A549 (cell line): ENCODE data around the gene FHIT. TPM values are rescaled to one million over a fixed set of nuclear protein-coding genes. Genes with fewer than 3 reads are reported as not detected.

Source experiments
- ATAC-seq, 2 experiments: fragments of 200-7000 bp in 1 of 2; fragments of >200 bp in 1 of 2; cut with Nextera tagmentation in 1 of 2; cut with Tn5 transposase in 1 of 2; 3 replicates each; pipeline versions ENCODE4 v1.8.0 to v1.9.1; 2018 to 2020; ENCODE audit warnings: mild to moderate bottlenecking in 1 of 2, moderate library complexity in 1 of 2
- CTCF ChIA-PET: fragments of 300-600 bp; sonication (Branson Sonifier 250); formaldehyde crosslinking; extraction: SDS; loops from one replicate; lab custom pipeline; 2021; ENCODE audit warnings: antibody characterized with exemption, inconsistent platforms; lab: Yijun Ruan, JAX
- POLR2A ChIA-PET: fragments of 350-600 bp; formaldehyde crosslinking; extraction: SDS; loops from one replicate; lab custom pipeline; 2021; ENCODE audit warnings: antibody characterized with exemption, inconsistent platforms; lab: Yijun Ruan, JAX
- DNase-seq, 2 experiments: peaks; one replicate each; pipeline versions ENCODE4 v3.0.0 to v3.0.0-alpha.2; 2011 to 2016; ENCODE audit warnings: low read depth in 1 of 2, low spot score in 1 of 2
- FAIRE-seq: peaks from 2 replicates; lab custom pipeline; 2011; peaks lifted over from hg19 to GRCh38; lab: Jason Lieb, UNC
- H3K27ac ChIP-seq, 2 experiments: fragments of >200 bp; sonication (Bioruptor Twin); formaldehyde crosslinking; 3 replicates each; pipeline ENCODE4 v1.5.1; 2016 to 2017
- H3K4me1 ChIP-seq: fragments of >200 bp; sonication (Bioruptor Twin); formaldehyde crosslinking; 3 replicates; pipeline ENCODE4 v1.6.1; 2016
- H3K4me2 ChIP-seq: fragments of >200 bp; sonication (Bioruptor Twin); formaldehyde crosslinking; 3 replicates; pipeline ENCODE4 v1.6.1; 2016
- H3K4me3 ChIP-seq: fragments of >200 bp; sonication (Bioruptor Twin); formaldehyde crosslinking; 3 replicates; pipeline ENCODE4 v1.5.1; 2016
- H3K9me3 ChIP-seq: fragments of >200 bp; sonication (Bioruptor Twin); formaldehyde crosslinking; 3 replicates; pipeline ENCODE4 v1.6.1; 2016
- EHF ChIP-seq: fragments of 250-450 bp; sonication (Bioruptor Pico); IDR thresholded peaks from 2 replicates; pipeline ENCODE4 v1.5.0; 2020; ENCODE audit warnings: mild to moderate bottlenecking
- EHMT2 ChIP-seq: fragments of 200-600 bp; sonication (generic); IDR thresholded peaks from 2 replicates; pipeline ENCODE4 v1.6.1; 2016; ENCODE audit warnings: antibody characterized with exemption, low read depth, mild to moderate bottlenecking, moderate library complexity
- FOSB ChIP-seq: fragments of 250-450 bp; sonication (Bioruptor Pico); IDR thresholded peaks from 2 replicates; pipeline ENCODE4 v1.5.0; 2020; ENCODE audit warnings: mild to moderate bottlenecking, moderate library complexity
- HDAC2 ChIP-seq: fragments of 200-600 bp; sonication (generic); IDR thresholded peaks from 2 replicates; pipeline ENCODE4 v1.6.1; 2016
- HOXA7 ChIP-seq: fragments of 250-450 bp; sonication (Bioruptor Pico); IDR thresholded peaks from 2 replicates; pipeline ENCODE4 v1.5.0; 2020; ENCODE audit warnings: mild to moderate bottlenecking, moderate library complexity
- HOXB13 ChIP-seq: fragments of 250-450 bp; sonication (Bioruptor Pico); IDR thresholded peaks from 2 replicates; pipeline ENCODE4 v1.5.0; 2020; ENCODE audit warnings: low read depth, mild to moderate bottlenecking, moderate library complexity
- HOXB5 ChIP-seq: fragments of 250-450 bp; sonication (Bioruptor Pico); IDR thresholded peaks from 2 replicates; pipeline ENCODE4 v1.5.0; 2020; ENCODE audit warnings: mild to moderate bottlenecking, moderate library complexity
- JUN ChIP-seq, 2 experiments: fragments of >200 bp; sonication (Bioruptor Twin); formaldehyde crosslinking; IDR thresholded peaks; 2 replicates in 1 of 2; 3 replicates in 1 of 2; pipeline ENCODE4 v1.6.1; 2016 to 2017
- KDM5A ChIP-seq: fragments of 200-600 bp; sonication (generic); IDR thresholded peaks from 2 replicates; pipeline ENCODE4 v1.6.1; 2016; ENCODE audit warnings: antibody characterized with exemption, mild to moderate bottlenecking
- MAFK ChIP-seq: fragments of 450-650 bp; IDR thresholded peaks from 2 replicates; pipeline ENCODE4 v1.6.1; 2014; ENCODE audit not compliant: partially characterized antibody
- NR3C1 ChIP-seq: fragments of >200 bp; sonication (Bioruptor Twin); formaldehyde crosslinking; IDR thresholded peaks from 3 replicates; pipeline ENCODE4 v1.6.1; 2017
- RARB ChIP-seq: fragments of 250-450 bp; sonication (Bioruptor Pico); IDR thresholded peaks from 2 replicates; pipeline ENCODE4 v1.8.0; 2021; ENCODE audit warnings: mild to moderate bottlenecking, moderate library complexity
- RCOR1 ChIP-seq: fragments of 150-350 bp; IDR thresholded peaks from 2 replicates; pipeline ENCODE4 v1.6.1; 2014; ENCODE audit warnings: antibody characterized with exemption, low read length, low read depth
- RFX5 ChIP-seq: fragments of 450-650 bp; IDR thresholded peaks from 2 replicates; pipeline ENCODE4 v1.7.1; 2014; ENCODE audit warnings: antibody characterized with exemption, mild to moderate bottlenecking, moderate library complexity
- RNF2 ChIP-seq: fragments of 200-600 bp; sonication (generic); IDR thresholded peaks from 2 replicates; pipeline ENCODE4 v1.6.1; 2016; ENCODE audit warnings: low read depth, mild to moderate bottlenecking, antibody characterized with exemption, moderate library complexity, borderline replicate concordance
- TP53 ChIP-seq: fragments of 250-450 bp; sonication (Bioruptor Pico); IDR thresholded peaks from 2 replicates; pipeline ENCODE4 v1.5.0; 2021; ENCODE audit warnings: mild to moderate bottlenecking, moderate library complexity
- ZFP36 ChIP-seq: fragments of 450-650 bp; IDR thresholded peaks from 2 replicates; pipeline ENCODE4 v1.6.1; 2014; ENCODE audit warnings: borderline replicate concordance; ENCODE audit not compliant: partially characterized antibody
- WGBS: methylation state at CpG from one replicate; pipeline ENCODE4 v1.1.6; 2017; ENCODE audit errors: missing lambda C conversion rate; 5-methylcytosine and 5-hydroxymethylcytosine counted together
- polyA plus RNA-seq, 4 experiments: library from polyadenylated mRNA; depleted of rRNA in 3 of 4; stranded (reverse); fragments of >200 nt; fragmentation: RNase III in 1 of 4; extraction: RNeasy Plus Mini Kit Qiagen cat#74134 plus additional on column Dnase treatment in 1 of 4; gene quantifications; 2 replicates in 3 of 4; 3 replicates in 1 of 4; pipeline ENCODE4 v1.2.3, GENCODE V29; 2011 to 2017
- TF ChIP-seq, protein P1 (sequence below): fragments of >200 bp; sonication (Bioruptor Twin); formaldehyde crosslinking; IDR thresholded peaks from 2 replicates; pipeline ENCODE4 v1.6.1; 2016
- TF ChIP-seq, protein P2 (sequence below): IDR thresholded peaks from 2 replicates; pipeline ENCODE4 v1.6.1; 2012; ENCODE audit warnings: low read depth, borderline replicate concordance
- TF ChIP-seq, protein P3 (sequence below): IDR thresholded peaks from 2 replicates; pipeline ENCODE4 v1.6.1; 2012
- TF ChIP-seq, protein P4 (sequence below): fragments of 150-350 bp; IDR thresholded peaks from 2 replicates; pipeline ENCODE4 v1.6.1; 2014; ENCODE audit warnings: low read depth, mild to moderate bottlenecking, low read length
- TF ChIP-seq, protein P5 (sequence below): fragments of 250-450 bp; sonication (Bioruptor Pico); IDR thresholded peaks from 2 replicates; pipeline ENCODE4 v1.5.0; 2020; ENCODE audit warnings: low read depth, mild to moderate bottlenecking, moderate library complexity
- TF ChIP-seq, protein P6 (sequence below): fragments of 200-600 bp; sonication (generic); IDR thresholded peaks from 2 replicates; pipeline ENCODE4 v1.6.1; 2016; ENCODE audit warnings: antibody characterized with exemption, mild to moderate bottlenecking, moderate library complexity
- TF ChIP-seq, protein P7 (sequence below): fragments of 450-650 bp; IDR thresholded peaks from 2 replicates; pipeline ENCODE4 v1.6.1; 2014; ENCODE audit warnings: antibody characterized with exemption

Gene FHIT
- polyA plus RNA-seq, 2 of the 4 experiments (the other 2 are of a cell fraction) = 0.76 to 0.92 TPM

DNA sequence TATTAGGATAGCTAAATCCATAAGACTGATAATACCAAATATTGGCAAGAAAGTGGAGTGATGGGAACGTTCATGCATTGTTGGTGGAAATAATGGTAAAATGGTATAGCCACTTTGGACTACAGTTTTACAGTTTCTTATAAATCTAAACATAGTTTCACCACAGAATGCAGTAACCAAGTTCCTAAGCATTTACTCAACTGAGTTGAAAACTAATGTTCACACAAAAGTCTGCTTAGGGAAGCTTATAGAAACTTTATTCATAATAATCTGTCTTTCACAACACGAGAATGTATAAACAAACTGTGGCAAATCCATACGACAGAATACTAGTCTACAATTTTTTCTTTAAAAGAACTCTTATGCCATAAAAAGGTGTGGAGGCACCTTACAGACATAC is 969.3 kb downstream of the FHIT start:
- H3K27ac ChIP-seq = no peak overlapping the region
- H3K9me3 ChIP-seq = no peaks in the 10 kb centered on the region
- no peak overlapping the region for H3K4me3 ChIP-seq
- DNase-seq = no peak
- ChIA-PET CTCF (no interaction called here), POLR2A (no interaction called here)
- 40% methylated on average over 3 of the region's 3 CpGs for WGBS
- no peaks in the 10 kb centered on the region for H3K4me1 ChIP-seq
- ATAC-seq = no peak
- FAIRE-seq = no peak
- no peak overlapping the region for H3K4me2 ChIP-seq
- no peak for TF ChIP-seq HOXB13 (CRISPR knock-in tag)
- TF ChIP-seq, protein P1, sequence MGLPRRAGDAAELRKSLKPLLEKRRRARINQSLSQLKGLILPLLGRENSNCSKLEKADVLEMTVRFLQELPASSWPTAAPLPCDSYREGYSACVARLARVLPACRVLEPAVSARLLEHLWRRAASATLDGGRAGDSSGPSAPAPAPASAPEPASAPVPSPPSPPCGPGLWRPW = no peak
- TF ChIP-seq RNF2 = no peak
- TF ChIP-seq, protein P2, sequence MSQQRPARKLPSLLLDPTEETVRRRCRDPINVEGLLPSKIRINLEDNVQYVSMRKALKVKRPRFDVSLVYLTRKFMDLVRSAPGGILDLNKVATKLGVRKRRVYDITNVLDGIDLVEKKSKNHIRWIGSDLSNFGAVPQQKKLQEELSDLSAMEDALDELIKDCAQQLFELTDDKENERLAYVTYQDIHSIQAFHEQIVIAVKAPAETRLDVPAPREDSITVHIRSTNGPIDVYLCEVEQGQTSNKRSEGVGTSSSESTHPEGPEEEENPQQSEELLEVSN = no peak
- no peak for TF ChIP-seq HOXA7
- TF ChIP-seq FOSB (CRISPR knock-in tag) = no peak
- no peak for TF ChIP-seq RARB (CRISPR knock-in tag)
- TF ChIP-seq RCOR1 = no peak
- no peak for TF ChIP-seq EHF
- TF ChIP-seq, protein P3, sequence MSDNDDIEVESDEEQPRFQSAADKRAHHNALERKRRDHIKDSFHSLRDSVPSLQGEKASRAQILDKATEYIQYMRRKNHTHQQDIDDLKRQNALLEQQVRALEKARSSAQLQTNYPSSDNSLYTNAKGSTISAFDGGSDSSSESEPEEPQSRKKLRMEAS = no peak
- no peak for TF ChIP-seq NR3C1
- TF ChIP-seq, protein P4, sequence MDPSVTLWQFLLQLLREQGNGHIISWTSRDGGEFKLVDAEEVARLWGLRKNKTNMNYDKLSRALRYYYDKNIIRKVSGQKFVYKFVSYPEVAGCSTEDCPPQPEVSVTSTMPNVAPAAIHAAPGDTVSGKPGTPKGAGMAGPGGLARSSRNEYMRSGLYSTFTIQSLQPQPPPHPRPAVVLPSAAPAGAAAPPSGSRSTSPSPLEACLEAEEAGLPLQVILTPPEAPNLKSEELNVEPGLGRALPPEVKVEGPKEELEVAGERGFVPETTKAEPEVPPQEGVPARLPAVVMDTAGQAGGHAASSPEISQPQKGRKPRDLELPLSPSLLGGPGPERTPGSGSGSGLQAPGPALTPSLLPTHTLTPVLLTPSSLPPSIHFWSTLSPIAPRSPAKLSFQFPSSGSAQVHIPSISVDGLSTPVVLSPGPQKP = no peak
- no peak for TF ChIP-seq HOXB5
- TF ChIP-seq KDM5A = no peak
- TF ChIP-seq RFX5 = no peak
- TF ChIP-seq ZFP36 = no peak
- TF ChIP-seq TP53 (CRISPR knock-in tag) = no peak

DNA sequence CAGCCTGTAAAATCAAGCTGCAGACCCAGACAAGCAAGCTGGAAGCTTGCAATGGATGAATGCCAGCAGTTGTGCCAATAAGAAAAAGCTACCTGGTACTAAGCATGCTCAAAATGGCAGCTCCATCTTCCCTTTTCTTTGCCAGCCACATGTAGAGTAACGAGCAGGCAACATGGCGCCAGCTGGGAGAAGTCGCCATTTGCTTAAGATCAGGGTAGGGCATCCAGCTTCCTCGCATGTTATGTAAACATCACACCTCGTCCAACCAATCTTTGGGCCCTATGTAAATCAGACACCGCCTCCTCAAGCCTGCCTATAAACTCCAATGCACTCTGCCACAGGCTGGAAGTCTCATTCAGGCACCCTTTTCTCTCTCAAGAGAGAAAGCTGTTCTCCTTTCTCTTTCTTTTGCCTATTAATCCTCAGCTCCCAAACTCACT is 973.9 kb downstream of the FHIT start:
- CTCF ChIA-PET = no interaction called here
- DNase-seq = no peak

DNA sequence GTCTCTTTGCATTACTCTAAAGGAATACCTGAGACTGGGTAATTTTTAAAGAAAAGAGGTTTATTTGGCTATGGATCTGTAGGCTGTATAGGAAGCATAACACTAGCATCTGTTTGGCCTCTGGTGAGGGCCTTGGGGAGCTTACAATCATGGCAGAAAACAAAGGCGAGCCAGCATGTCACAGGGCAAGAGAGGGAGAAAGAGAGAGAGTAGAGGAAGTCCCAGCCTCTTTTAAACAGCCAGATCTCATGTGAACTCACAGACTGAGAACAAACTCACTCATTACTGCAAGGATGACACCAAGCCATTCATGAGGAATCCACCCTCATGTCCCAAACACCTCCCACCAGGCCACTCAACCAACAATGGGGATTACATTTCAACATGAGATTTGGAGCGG is 974.6 kb downstream of the FHIT start:
- FAIRE-seq (no peak), DNase-seq (no peak), ATAC-seq (no peak)
- POLR2A ChIA-PET = no interaction called here
- no peak overlapping the region for H3K4me2 ChIP-seq
- no peak for TF ChIP-seq EHMT2
- no peak for TF ChIP-seq HOXB13 (CRISPR knock-in tag)
- no peak for TF ChIP-seq HDAC2
- TF ChIP-seq, protein P5, sequence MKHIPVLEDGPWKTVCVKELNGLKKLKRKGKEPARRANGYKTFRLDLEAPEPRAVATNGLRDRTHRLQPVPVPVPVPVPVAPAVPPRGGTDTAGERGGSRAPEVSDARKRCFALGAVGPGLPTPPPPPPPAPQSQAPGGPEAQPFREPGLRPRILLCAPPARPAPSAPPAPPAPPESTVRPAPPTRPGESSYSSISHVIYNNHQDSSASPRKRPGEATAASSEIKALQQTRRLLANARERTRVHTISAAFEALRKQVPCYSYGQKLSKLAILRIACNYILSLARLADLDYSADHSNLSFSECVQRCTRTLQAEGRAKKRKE = no peak
- TF ChIP-seq, protein P6, sequence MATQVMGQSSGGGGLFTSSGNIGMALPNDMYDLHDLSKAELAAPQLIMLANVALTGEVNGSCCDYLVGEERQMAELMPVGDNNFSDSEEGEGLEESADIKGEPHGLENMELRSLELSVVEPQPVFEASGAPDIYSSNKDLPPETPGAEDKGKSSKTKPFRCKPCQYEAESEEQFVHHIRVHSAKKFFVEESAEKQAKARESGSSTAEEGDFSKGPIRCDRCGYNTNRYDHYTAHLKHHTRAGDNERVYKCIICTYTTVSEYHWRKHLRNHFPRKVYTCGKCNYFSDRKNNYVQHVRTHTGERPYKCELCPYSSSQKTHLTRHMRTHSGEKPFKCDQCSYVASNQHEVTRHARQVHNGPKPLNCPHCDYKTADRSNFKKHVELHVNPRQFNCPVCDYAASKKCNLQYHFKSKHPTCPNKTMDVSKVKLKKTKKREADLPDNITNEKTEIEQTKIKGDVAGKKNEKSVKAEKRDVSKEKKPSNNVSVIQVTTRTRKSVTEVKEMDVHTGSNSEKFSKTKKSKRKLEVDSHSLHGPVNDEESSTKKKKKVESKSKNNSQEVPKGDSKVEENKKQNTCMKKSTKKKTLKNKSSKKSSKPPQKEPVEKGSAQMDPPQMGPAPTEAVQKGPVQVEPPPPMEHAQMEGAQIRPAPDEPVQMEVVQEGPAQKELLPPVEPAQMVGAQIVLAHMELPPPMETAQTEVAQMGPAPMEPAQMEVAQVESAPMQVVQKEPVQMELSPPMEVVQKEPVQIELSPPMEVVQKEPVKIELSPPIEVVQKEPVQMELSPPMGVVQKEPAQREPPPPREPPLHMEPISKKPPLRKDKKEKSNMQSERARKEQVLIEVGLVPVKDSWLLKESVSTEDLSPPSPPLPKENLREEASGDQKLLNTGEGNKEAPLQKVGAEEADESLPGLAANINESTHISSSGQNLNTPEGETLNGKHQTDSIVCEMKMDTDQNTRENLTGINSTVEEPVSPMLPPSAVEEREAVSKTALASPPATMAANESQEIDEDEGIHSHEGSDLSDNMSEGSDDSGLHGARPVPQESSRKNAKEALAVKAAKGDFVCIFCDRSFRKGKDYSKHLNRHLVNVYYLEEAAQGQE = no peak
- TF ChIP-seq, protein P2 = no peak
- TF ChIP-seq, all 56 proteins: peak for 0
- no peaks in the 10 kb centered on the region for H3K9me3 ChIP-seq
- WGBS = 6% methylated on average over 2 of the region's 2 CpGs
- no peak overlapping the region for H3K27ac ChIP-seq
- no peaks in the 10 kb centered on the region for H3K4me1 ChIP-seq
- H3K4me3 ChIP-seq = no peak overlapping the region
- CTCF ChIA-PET = no interaction called here

More for the DNA sequence above, 973.9 kb downstream of the FHIT start:
- Histone ChIP-seq H3K4me1 (no peaks in the 10 kb centered on the region), H3K4me3 (no peak overlapping the region), H3K4me2 (no peak overlapping the region), H3K27ac (no peak overlapping the region), H3K9me3 (no peaks in the 10 kb centered on the region)
- TF ChIP-seq JUN (IDR thresholded peaks at IDR 0.05) (no peak), MAFK (no peak)
- TF ChIP-seq, protein P7, sequence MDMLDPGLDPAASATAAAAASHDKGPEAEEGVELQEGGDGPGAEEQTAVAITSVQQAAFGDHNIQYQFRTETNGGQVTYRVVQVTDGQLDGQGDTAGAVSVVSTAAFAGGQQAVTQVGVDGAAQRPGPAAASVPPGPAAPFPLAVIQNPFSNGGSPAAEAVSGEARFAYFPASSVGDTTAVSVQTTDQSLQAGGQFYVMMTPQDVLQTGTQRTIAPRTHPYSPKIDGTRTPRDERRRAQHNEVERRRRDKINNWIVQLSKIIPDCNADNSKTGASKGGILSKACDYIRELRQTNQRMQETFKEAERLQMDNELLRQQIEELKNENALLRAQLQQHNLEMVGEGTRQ = no peak
- TF ChIP-seq, protein P4 = no peak
- ATAC-seq = no peak
- FAIRE-seq = no peak
- 53% methylated on average over 6 of the region's 6 CpGs for whole genome bisulfite sequencing
- POLR2A ChIA-PET = no interaction called here
